Measurements from ENCODE around the gene FXYD4. TPM values are rescaled to one million over a fixed set of nuclear protein-coding genes. Genes with fewer than 3 reads are reported as not detected.

Gene FXYD4
- total RNA-seq, 4 donors from 2014 or later: not detected

DNA sequence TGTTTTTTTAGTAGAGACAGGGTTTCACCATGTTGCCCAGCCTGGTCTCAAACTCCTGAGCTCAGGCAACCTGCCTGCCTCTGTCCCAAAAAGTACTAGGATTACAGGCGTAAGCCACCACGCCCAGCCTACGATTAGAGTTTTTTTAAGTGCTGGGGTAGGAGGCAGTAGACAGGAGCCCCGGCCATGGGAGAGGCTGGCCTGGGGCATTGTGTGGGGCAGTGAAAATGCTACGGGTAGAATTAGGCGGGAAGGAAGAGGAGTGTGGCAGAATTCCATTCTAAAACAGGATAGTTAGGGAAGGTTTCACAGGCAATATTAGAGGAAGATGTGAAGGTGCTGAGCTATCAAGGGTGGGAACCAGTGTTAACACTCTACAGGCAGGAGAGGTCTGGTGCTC, 31.3 kb upstream of the FXYD4 start:
- no peaks in the 10 kb centered on the region for H3K27me3 ChIP-seq
- no peak overlapping the region for H3K27ac ChIP-seq
- H3K4me3 ChIP-seq (replicated peaks in 1 of 3): no peak overlapping the region
- no peaks in the 10 kb centered on the region for H3K9me3 ChIP-seq
- 86 to 88% methylated on average over 6 of the region's 6 CpGs for WGBS, 2 donors
- no peak for DNase-seq
- peaks cover 0 to 22% of the 10 kb centered on the region in 2 donors for H3K4me1 ChIP-seq
- no peaks in the 10 kb centered on the region for H3K36me3 ChIP-seq
- intact Hi-C loops (cut with DNase I): loop anchor here (5.0 kb wide), 1 partner anchor 43 kb away; no protein-coding TSS in a partner anchor
- no peak for TF ChIP-seq POLR2A (IDR thresholded peaks at IDR 0.05)
- TF ChIP-seq, protein P1, sequence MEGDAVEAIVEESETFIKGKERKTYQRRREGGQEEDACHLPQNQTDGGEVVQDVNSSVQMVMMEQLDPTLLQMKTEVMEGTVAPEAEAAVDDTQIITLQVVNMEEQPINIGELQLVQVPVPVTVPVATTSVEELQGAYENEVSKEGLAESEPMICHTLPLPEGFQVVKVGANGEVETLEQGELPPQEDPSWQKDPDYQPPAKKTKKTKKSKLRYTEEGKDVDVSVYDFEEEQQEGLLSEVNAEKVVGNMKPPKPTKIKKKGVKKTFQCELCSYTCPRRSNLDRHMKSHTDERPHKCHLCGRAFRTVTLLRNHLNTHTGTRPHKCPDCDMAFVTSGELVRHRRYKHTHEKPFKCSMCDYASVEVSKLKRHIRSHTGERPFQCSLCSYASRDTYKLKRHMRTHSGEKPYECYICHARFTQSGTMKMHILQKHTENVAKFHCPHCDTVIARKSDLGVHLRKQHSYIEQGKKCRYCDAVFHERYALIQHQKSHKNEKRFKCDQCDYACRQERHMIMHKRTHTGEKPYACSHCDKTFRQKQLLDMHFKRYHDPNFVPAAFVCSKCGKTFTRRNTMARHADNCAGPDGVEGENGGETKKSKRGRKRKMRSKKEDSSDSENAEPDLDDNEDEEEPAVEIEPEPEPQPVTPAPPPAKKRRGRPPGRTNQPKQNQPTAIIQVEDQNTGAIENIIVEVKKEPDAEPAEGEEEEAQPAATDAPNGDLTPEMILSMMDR (IDR thresholded peaks at IDR 0.05): no peak

DNA sequence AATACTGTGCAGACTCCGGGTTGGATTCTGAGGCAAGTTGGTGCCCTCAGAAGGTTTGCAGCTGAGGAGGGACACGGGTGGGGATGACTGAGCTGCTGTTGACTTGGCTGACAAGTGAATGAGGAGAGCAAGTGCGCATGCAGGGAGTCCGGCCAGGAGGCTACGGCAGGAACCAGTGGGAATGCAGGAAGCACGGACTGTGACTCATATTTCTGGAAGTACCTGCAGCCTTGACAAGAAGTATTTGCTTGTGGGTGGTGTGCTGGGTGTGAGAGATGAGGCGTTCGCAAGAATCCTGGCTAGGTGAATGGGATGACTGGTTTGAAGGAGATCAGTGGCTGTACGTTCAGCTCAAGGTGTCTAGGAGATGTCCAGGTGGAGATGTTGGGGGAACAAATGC, 30.8 kb upstream of the FXYD4 start:
- no peak for DNase-seq
- TF ChIP-seq POLR2A (IDR thresholded peaks at IDR 0.05): no peak
- TF ChIP-seq, protein P1 (IDR thresholded peaks at IDR 0.05): no peak
- Histone ChIP-seq H3K4me3 (replicated peaks in 1 of 3) (no peak overlapping the region), H3K4me1 (peaks cover 0 to 22% of the 10 kb centered on the region in 2 donors), H3K36me3 (no peaks in the 10 kb centered on the region), H3K27ac (no peak overlapping the region), H3K27me3 (no peaks in the 10 kb centered on the region), H3K9me3 (no peaks in the 10 kb centered on the region)
- WGBS, 2 donors: 76 to 78% methylated on average over 9 of the region's 9 CpGs
- intact Hi-C loops (cut with DNase I): loop anchor here (5.0 kb wide), 1 partner anchor 43 kb away; no protein-coding TSS in a partner anchor

DNA sequence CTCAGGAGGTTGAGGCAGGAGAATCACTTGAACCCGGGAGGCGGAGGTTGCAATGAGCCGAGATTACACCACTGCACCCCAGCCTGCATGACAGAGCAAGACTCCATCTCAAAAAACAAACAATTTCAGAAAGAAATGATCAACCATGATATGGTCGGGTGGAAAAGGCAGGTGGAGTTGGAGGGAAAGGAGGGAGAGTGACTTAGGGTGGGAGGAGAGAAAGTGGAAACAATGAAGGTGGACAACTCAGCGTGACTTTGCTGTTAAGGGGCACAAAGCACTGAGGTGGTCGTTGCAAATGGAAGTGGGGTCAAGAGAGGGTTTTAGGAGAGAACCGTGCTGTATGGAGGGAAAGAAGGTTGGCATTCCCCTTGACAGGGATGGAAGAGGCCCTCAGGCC, 30.0 kb upstream of the FXYD4 start:
- WGBS, 2 donors: 80 to 82% methylated on average over 7 of the region's 7 CpGs
- DNase-seq: no peak
- TF ChIP-seq POLR2A (IDR thresholded peaks at IDR 0.05): no peak
- TF ChIP-seq, protein P1 (IDR thresholded peaks at IDR 0.05): no peak
- H3K4me3 ChIP-seq (replicated peaks in 1 of 3): no peak overlapping the region
- no peaks in the 10 kb centered on the region for H3K36me3 ChIP-seq
- H3K27me3 ChIP-seq: no peaks in the 10 kb centered on the region
- H3K9me3 ChIP-seq: no peaks in the 10 kb centered on the region
- no peak overlapping the region for H3K27ac ChIP-seq
- peaks cover 0 to 21% of the 10 kb centered on the region in 2 donors for H3K4me1 ChIP-seq
- intact Hi-C loops (cut with DNase I): loop anchor here (5.0 kb wide), 1 partner anchor 44 kb away; no protein-coding TSS in a partner anchor

DNA sequence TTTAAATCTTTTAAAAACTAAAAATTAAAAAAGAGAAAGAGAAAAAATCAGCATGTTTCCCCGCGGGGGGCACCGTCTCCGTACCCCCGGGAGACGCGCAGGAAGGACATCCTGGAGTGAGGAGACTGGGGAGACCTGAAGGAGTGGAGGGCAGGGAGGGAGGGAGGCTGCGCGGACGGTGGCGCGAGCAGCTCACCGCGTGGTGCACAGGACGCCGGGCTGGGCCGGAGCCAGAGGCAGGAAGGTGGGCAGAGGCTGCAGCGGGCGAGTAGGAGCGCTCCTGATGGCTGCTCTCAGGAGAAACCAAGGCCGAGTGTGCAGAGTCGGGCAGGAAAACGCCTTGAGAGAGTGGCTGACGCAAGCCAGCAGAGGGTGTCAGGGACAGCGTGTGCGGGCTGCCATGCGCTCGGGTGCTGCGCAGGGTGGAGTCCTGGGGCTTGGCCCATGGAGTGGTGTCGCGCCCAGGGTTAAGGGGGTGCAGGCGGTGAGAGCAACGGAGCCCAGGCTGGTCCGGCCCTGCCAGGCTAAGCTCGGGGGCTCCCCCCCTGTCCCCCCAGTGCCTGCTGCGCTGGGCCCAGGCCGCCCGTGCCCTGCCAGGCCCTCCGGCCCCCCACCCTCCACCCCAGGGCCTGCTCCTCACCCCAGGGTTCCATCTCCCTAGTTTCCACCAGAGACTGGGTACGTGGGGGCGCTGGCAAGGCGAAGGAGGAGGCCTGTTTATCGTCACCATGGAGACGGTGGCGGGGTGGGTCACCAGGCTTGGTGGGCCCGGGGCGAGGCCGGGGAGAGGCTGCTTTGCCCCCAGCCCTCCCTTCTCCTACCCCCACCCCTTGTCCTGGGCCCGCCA, 28.9 kb upstream of the FXYD4 start:
- H3K4me1 ChIP-seq: peaks cover 0 to 15% of the 10 kb centered on the region in 2 donors
- H3K36me3 ChIP-seq: no peaks in the 10 kb centered on the region
- H3K27ac ChIP-seq: no peak overlapping the region
- no peaks in the 10 kb centered on the region for H3K27me3 ChIP-seq
- DNase-seq: no peak
- TF ChIP-seq POLR2A (IDR thresholded peaks at IDR 0.05): no peak
- TF ChIP-seq, protein P1 (IDR thresholded peaks at IDR 0.05): no peak
- WGBS, 2 donors: 89 to 91% methylated on average over 25 to 44 of the region's 49 CpGs
- no peak overlapping the region for H3K4me3 ChIP-seq (replicated peaks in 1 of 3)
- intact Hi-C loops (cut with DNase I): loop anchor here (5.0 kb wide), 1 partner anchor 45 kb away; no protein-coding TSS in a partner anchor
- H3K9me3 ChIP-seq: no peaks in the 10 kb centered on the region

DNA sequence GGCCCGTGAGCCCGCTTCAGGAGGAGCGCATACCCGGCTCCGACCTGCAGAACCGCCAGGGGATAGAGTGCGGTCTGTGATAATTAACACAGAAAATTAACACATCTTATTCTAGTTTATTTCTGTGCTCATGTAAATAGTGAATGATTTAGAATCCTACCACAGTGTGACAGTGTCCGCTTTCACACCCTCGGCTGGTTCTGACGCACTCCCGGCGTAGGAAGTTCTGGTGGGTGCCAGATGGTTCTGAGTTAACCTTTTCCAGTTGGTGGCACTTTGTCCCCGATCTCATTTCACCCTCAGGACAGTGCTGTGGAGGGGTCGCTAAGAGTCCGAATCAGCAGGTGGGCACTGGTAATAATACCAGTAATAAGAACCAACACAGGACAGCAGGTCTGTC, 28.3 kb upstream of the FXYD4 start:
- intact Hi-C loops (cut with DNase I): loop anchor here (5.0 kb wide), 1 partner anchor 46 kb away; no protein-coding TSS in a partner anchor
- no peak for DNase-seq
- WGBS, 2 donors: 92 to 96% methylated on average over 15 of the region's 15 CpGs
- Histone ChIP-seq H3K4me1 (peaks cover 0 to 15% of the 10 kb centered on the region in 2 donors), H3K9me3 (no peaks in the 10 kb centered on the region), H3K27me3 (no peaks in the 10 kb centered on the region), H3K4me3 (replicated peaks in 1 of 3) (no peak overlapping the region), H3K36me3 (no peaks in the 10 kb centered on the region), H3K27ac (no peak overlapping the region)
- TF ChIP-seq POLR2A (IDR thresholded peaks at IDR 0.05): no peak
- TF ChIP-seq, protein P1 (IDR thresholded peaks at IDR 0.05): no peak
